OCI-LY7 (cell line): ENCODE results near the gene ERC1.

ENCODE experiments used
- EZH2phosphoT487 ChIP-seq: fragments of 200-600 bp; sonication (generic); IDR thresholded peaks from 2 replicates; pipeline ENCODE4 v1.6.1; 2018; ENCODE audit warnings: low read depth, borderline replicate concordance, mild to moderate bottlenecking, mixed run types, antibody characterized with exemption, low read length, moderate library complexity, mixed read lengths
- TF ChIP-seq, protein P1 (sequence below): fragments of 200-600 bp; sonication (generic); conservative IDR thresholded peaks from 2 replicates; pipeline ENCODE4 v1.5.1; 2014; ENCODE audit warnings: mild to moderate bottlenecking, antibody characterized with exemption, low read length, moderate library complexity, mixed read lengths

DNA sequence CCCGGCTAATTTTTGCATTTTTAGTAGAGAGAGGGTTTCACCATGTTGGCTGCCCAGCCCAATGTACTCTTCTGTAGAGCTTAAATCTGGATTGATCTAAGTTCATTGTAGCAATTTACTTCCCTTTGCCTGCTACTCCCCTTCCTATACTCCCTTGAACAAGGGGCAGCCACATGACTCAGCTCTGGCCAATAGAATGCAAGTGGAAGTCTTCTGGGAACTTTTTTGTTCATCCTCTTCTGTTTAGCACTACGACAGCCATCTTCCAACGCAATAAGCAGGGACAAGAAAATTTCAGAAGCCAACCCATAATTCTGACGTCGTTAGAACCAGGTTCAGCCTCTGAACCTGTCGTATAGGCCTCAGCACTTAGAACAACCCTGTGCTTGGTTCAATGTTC, 35.1 kb upstream of the ERC1 start:
- TF ChIP-seq, protein P1, sequence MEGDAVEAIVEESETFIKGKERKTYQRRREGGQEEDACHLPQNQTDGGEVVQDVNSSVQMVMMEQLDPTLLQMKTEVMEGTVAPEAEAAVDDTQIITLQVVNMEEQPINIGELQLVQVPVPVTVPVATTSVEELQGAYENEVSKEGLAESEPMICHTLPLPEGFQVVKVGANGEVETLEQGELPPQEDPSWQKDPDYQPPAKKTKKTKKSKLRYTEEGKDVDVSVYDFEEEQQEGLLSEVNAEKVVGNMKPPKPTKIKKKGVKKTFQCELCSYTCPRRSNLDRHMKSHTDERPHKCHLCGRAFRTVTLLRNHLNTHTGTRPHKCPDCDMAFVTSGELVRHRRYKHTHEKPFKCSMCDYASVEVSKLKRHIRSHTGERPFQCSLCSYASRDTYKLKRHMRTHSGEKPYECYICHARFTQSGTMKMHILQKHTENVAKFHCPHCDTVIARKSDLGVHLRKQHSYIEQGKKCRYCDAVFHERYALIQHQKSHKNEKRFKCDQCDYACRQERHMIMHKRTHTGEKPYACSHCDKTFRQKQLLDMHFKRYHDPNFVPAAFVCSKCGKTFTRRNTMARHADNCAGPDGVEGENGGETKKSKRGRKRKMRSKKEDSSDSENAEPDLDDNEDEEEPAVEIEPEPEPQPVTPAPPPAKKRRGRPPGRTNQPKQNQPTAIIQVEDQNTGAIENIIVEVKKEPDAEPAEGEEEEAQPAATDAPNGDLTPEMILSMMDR: no peak
- TF ChIP-seq EZH2phosphoT487: no peak
